Neural progenitor cell (in vitro differentiated cells): ENCODE data around the gene ZNF500. TPM values are rescaled to one million over a fixed set of nuclear protein-coding genes. Genes with fewer than 3 reads are reported as not detected.

Experiments used
- DNase-seq: peaks from one replicate; pipeline ENCODE4 v3.0.0-alpha.2; 2016; ENCODE audit warnings: low spot score
- H2AFZ ChIP-seq: fragments of 200-600 bp; sonication (generic); replicated peaks from 2 replicates; pipeline ENCODE4 v1.6.1; 2016; ENCODE audit warnings: antibody characterized with exemption
- H3F3A ChIP-seq: fragments of 200-600 bp; sonication (generic); 2 replicates; pipeline ENCODE4 v1.6.1; 2016; ENCODE audit warnings: antibody characterized with exemption, low read depth
- H3K27ac ChIP-seq: fragments of 200-600 bp; sonication (generic); 2 replicates; pipeline ENCODE4 v1.5.1; 2016; ENCODE audit warnings: mild to moderate bottlenecking
- H3K27me3 ChIP-seq: fragments of 200-600 bp; sonication (generic); 2 replicates; pipeline ENCODE4 v1.6.1; 2016; ENCODE audit warnings: mild to moderate bottlenecking, moderate library complexity
- H3K36me3 ChIP-seq: fragments of 200-600 bp; sonication (generic); 2 replicates; pipeline ENCODE4 v1.5.1; 2016
- H3K4me1 ChIP-seq: fragments of 200-600 bp; sonication (generic); 2 replicates; pipeline ENCODE4 v1.6.1; 2016; ENCODE audit warnings: mixed run types
- H3K4me2 ChIP-seq: fragments of 200-600 bp; sonication (generic); 2 replicates; pipeline ENCODE4 v1.6.1; 2016
- H3K4me3 ChIP-seq: fragments of 200-600 bp; sonication (generic); 2 replicates; pipeline ENCODE4 v1.5.1; 2016
- H3K79me2 ChIP-seq: fragments of 200-600 bp; sonication (generic); 2 replicates; pipeline ENCODE4 v1.6.1; 2016; ENCODE audit warnings: low read depth
- H3K9ac ChIP-seq: fragments of 200-600 bp; sonication (generic); 2 replicates; pipeline ENCODE4 v1.6.1; 2016
- H3K9me3 ChIP-seq: fragments of 200-600 bp; sonication (generic); 2 replicates; pipeline ENCODE4 v1.5.1; 2016; ENCODE audit warnings: low read depth
- H4K20me1 ChIP-seq: fragments of 200-600 bp; sonication (generic); 2 replicates; pipeline ENCODE4 v1.6.1; 2016; ENCODE audit warnings: low read depth
- H3K27ac Mint-ChIP-seq: 3 replicates; pipeline ENCODE4 v1.8.0; 2021; ENCODE audit warnings: mixed read lengths
- H3K27me3 Mint-ChIP-seq: 2 replicates; pipeline ENCODE4 v1.8.0; 2022; ENCODE audit warnings: low read depth, mild to moderate bottlenecking, inconsistent platforms, moderate library complexity, mixed read lengths; ENCODE audit not compliant: insufficient read depth
- H3K36me3 Mint-ChIP-seq: 3 replicates; pipeline ENCODE4 v1.8.0; 2021; ENCODE audit warnings: mixed read lengths
- H3K4me1 Mint-ChIP-seq: 3 replicates; pipeline ENCODE4 v1.8.0; 2021; ENCODE audit warnings: mixed read lengths
- H3K4me3 Mint-ChIP-seq: 3 replicates; pipeline ENCODE4 v1.8.0; 2021; ENCODE audit warnings: mild to moderate bottlenecking, moderate library complexity, mixed read lengths
- H3K9me3 Mint-ChIP-seq: 3 replicates; pipeline ENCODE4 v1.8.0; 2020; ENCODE audit warnings: mixed read lengths
- CTCF ChIP-seq: fragments of 200-600 bp; sonication (generic); IDR thresholded peaks from 2 replicates; pipeline ENCODE4 v1.5.1; 2017; ENCODE audit warnings: antibody characterized with exemption, mild to moderate bottlenecking
- EZH2 ChIP-seq: fragments of 200-600 bp; sonication (generic); IDR thresholded peaks from 2 replicates; pipeline ENCODE4 v1.6.1; 2017; ENCODE audit warnings: antibody characterized with exemption, mild to moderate bottlenecking, moderate library complexity
- EZH2phosphoT487 ChIP-seq: fragments of 200-600 bp; sonication (generic); IDR thresholded peaks from 2 replicates; pipeline ENCODE4 v1.6.1; 2017; ENCODE audit warnings: antibody characterized with exemption
- total RNA-seq: library from RNA; depleted of rRNA; stranded (reverse); fragments of >200 nt; gene quantifications from 2 replicates; pipeline ENCODE4 v1.2.3, GENCODE V29; 2015; ENCODE audit warnings: low replicate concordance

Gene ZNF500
- total RNA-seq, 1 donor from 2014 or later, result 4.2 TPM

GRCh38 chr16:4733211-4733742 lies 33.7 kb downstream of the ZNF500 start:
- Histone ChIP-seq H4K20me1 (no peaks in the 10 kb centered on the region), H3K27ac (no peak overlapping the region), H3F3A (peaks cover 27% of the 10 kb centered on the region), H3K79me2 (peaks cover 37% of the 10 kb centered on the region), H3K4me1 (peaks cover 12% of the 10 kb centered on the region), H3K36me3 (no peaks in the 10 kb centered on the region), H2AFZ (no peak overlapping the region), H3K9ac (peak overlapping the region; percentile 55), H3K27me3 (no peaks in the 10 kb centered on the region), H3K9me3 (no peaks in the 10 kb centered on the region), H3K4me2 (peak overlapping the region; percentile 91), H3K4me3 (peak overlapping the region; percentile 75)
- no peaks in the 10 kb centered on the region for H3K9me3 Mint-ChIP-seq
- TF ChIP-seq EZH2phosphoT487, result no peak
- no peak for TF ChIP-seq CTCF
- no peak for TF ChIP-seq EZH2
- no peak overlapping the region for H3K27ac Mint-ChIP-seq
- peak overlapping the region; percentile 95 for H3K4me3 Mint-ChIP-seq
- peaks cover 4% of the 10 kb centered on the region for H3K36me3 Mint-ChIP-seq
- H3K27me3 Mint-ChIP-seq, result peaks cover 3% of the 10 kb centered on the region
- DNase-seq, result no peak
- H3K4me1 Mint-ChIP-seq, result peaks cover 14% of the 10 kb centered on the region

- peaks cover 37% of the 10 kb centered on the region for H3K79me2 ChIP-seq
- Mint-ChIP-seq H3K9me3 (no peaks in the 10 kb centered on the region), H3K36me3 (peaks cover 5% of the 10 kb centered on the region), H3K27me3 (peaks cover under 1% of the 10 kb centered on the region), H3K4me3 (no peak overlapping the region), H3K27ac (no peak overlapping the region), H3K4me1 (peaks cover 7% of the 10 kb centered on the region)
- no peaks in the 10 kb centered on the region for H4K20me1 ChIP-seq
- H3F3A ChIP-seq, result peaks cover 18% of the 10 kb centered on the region
- peaks cover 8% of the 10 kb centered on the region for H3K4me1 ChIP-seq
- H3K27ac ChIP-seq, result no peak overlapping the region
- H3K9ac ChIP-seq, result no peak overlapping the region
- DNase-seq, result no peak
- H3K9me3 ChIP-seq, result no peaks in the 10 kb centered on the region
- no peaks in the 10 kb centered on the region for H3K27me3 ChIP-seq
- H3K36me3 ChIP-seq, result no peaks in the 10 kb centered on the region
- H2AFZ ChIP-seq, result no peak overlapping the region
- H3K4me3 ChIP-seq, result no peak overlapping the region
- no peak overlapping the region for H3K4me2 ChIP-seq
- TF ChIP-seq EZH2phosphoT487 (no peak), EZH2 (no peak), CTCF (no peak)
Measured at GRCh38 chr16:4729876-4730275, 37.1 kb downstream of the ZNF500 start.

DNA sequence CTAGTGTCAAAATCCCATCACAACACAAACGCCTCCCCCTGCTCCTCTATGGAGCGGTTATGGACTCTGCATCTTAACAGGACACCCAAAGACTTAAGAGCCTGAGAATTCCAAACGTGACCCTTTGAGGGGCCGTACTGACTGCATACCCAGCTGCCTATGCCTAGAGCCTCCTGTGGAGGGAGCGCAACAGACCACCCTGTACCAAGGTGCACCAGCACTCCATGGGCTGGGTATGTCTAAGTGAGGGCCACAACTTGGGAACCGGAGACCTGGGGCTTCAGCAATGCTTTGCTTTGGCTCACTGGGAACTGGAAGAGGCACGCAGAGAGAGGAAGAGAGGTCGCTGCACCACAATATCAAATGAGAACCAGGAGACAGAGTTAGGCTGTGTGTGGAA lies 38.3 kb downstream of the ZNF500 start:
- no peaks in the 10 kb centered on the region for H3K27me3 Mint-ChIP-seq
- TF ChIP-seq CTCF (no peak), EZH2 (no peak), EZH2phosphoT487 (no peak)
- no peak overlapping the region for H3K4me3 Mint-ChIP-seq
- H3K9ac ChIP-seq, result no peak overlapping the region
- no peak overlapping the region for H2AFZ ChIP-seq
- peaks cover 8% of the 10 kb centered on the region for H3K4me1 ChIP-seq
- no peak overlapping the region for H3K27ac Mint-ChIP-seq
- no peaks in the 10 kb centered on the region for H3K9me3 Mint-ChIP-seq
- H3K79me2 ChIP-seq, result peaks cover 36% of the 10 kb centered on the region
- no peaks in the 10 kb centered on the region for H3K9me3 ChIP-seq
- H3K27ac ChIP-seq, result no peak overlapping the region
- H4K20me1 ChIP-seq, result no peaks in the 10 kb centered on the region
- no peak for DNase-seq
- no peak overlapping the region for H3K4me2 ChIP-seq
- H3K36me3 ChIP-seq, result no peaks in the 10 kb centered on the region
- no peak overlapping the region for H3K4me3 ChIP-seq
- H3K36me3 Mint-ChIP-seq, result peaks cover 5% of the 10 kb centered on the region
- H3K27me3 ChIP-seq, result no peaks in the 10 kb centered on the region
- H3K4me1 Mint-ChIP-seq, result peaks cover 6% of the 10 kb centered on the region
- peaks cover 6% of the 10 kb centered on the region for H3F3A ChIP-seq
